Gastrocnemius medialis (tissue), 4 donors: ENCODE measurements around the gene GLIS2. TPM values are rescaled to one million over a fixed set of nuclear protein-coding genes. Genes with fewer than 3 reads are reported as not detected.

Experiments used
- ATAC-seq, 2 donors: fragments of 150-250 bp; one replicate each; pipeline ENCODE4 v1.9.1; 2016
- DNase-seq, 2 donors: peaks; one replicate each; pipeline ENCODE4 v3.0.0-alpha.2; 2019
- H3K27ac ChIP-seq, 4 donors: fragments of 200-600 bp; sonication (generic); 1 replicate in 1 of 4; 2 replicates in 3 of 4; pipeline ENCODE4 v1.5.1; 2016 to 2018; ENCODE audit warnings: mild to moderate bottlenecking in 2 of 4, moderate library complexity in 1 of 4
- H3K27me3 ChIP-seq, 3 donors: fragments of 200-600 bp; sonication (generic) in 2 of 3; 1 replicate in 1 of 3; 2 replicates in 2 of 3; pipeline versions ENCODE4 v1.5.1 to v1.6.0; 2016 to 2019; ENCODE audit warnings: mild to moderate bottlenecking in 1 of 3, moderate library complexity in 1 of 3
- H3K36me3 ChIP-seq, 2 donors: fragments of 200-600 bp; sonication (generic) in 1 of 2; one replicate each; pipeline ENCODE4 v1.5.1; 2017 to 2018
- H3K4me1 ChIP-seq, 2 donors: fragments of 200-600 bp; sonication (generic) in 1 of 2; one replicate each; pipeline ENCODE4 v1.5.1; 2016 to 2017; ENCODE audit warnings: mild to moderate bottlenecking in 2 of 2
- H3K4me3 ChIP-seq, 4 donors: fragments of 200-600 bp; sonication (generic) in 3 of 4; 1 replicate in 1 of 4; 2 replicates in 3 of 4; pipeline ENCODE4 v1.5.1; 2016 to 2019; ENCODE audit warnings: mild to moderate bottlenecking in 2 of 4
- H3K9me3 ChIP-seq, 3 donors: fragments of 200-600 bp; sonication (generic) in 2 of 3; 1 replicate in 1 of 3; 2 replicates in 2 of 3; pipeline ENCODE4 v1.5.1; 2016 to 2019
- POLR2A ChIP-seq, 2 donors: fragments of 450-650 bp; IDR thresholded peaks; one replicate each; pipeline ENCODE4 v1.6.1; 2017; ENCODE audit warnings: antibody characterized with exemption in 2 of 2, mild to moderate bottlenecking in 2 of 2, moderate library complexity in 2 of 2
- in situ Hi-C, 4 donors: fragments of 200-750 bp; cut with MboI; loops; one replicate each; pipeline versions ENCODE4 v1.15.0 to v1.8.0; 2017; ENCODE audit warnings: low sequenced_read_pairs in 4 of 4
- intact Hi-C: fragments of 100-400 bp; cut with DNase I; formaldehyde crosslinking; loops from one replicate; pipeline ENCODE4 v1.15.1; 2023; ENCODE audit warnings: low total_unique reads
- total RNA-seq, 4 donors: library from RNA; depleted of rRNA; stranded (reverse); fragments of >200 nt; gene quantifications; one replicate each; pipeline versions ENCODE4 v1.1.0 to v1.2.3, GENCODE V29; 2016
- TF ChIP-seq, protein P1 (sequence below), 5 experiments: fragments of 450-650 bp in 3 of 5; fragments of 200-600 bp in 2 of 5; sonication (generic) in 2 of 5; IDR thresholded peaks in 4 of 5; conservative IDR thresholded peaks in 1 of 5; 1 replicate in 4 of 5; 2 replicates in 1 of 5; pipeline ENCODE4 v1.5.1; 2016 to 2019; ENCODE audit warnings: antibody characterized with exemption in 5 of 5, mild to moderate bottlenecking in 3 of 5, moderate library complexity in 3 of 5

GLIS2 gene
- total RNA-seq, 4 donors from 2014 or later: 0.81 to 0.95 (median 0.95) TPM; not detected in 1

DNA sequence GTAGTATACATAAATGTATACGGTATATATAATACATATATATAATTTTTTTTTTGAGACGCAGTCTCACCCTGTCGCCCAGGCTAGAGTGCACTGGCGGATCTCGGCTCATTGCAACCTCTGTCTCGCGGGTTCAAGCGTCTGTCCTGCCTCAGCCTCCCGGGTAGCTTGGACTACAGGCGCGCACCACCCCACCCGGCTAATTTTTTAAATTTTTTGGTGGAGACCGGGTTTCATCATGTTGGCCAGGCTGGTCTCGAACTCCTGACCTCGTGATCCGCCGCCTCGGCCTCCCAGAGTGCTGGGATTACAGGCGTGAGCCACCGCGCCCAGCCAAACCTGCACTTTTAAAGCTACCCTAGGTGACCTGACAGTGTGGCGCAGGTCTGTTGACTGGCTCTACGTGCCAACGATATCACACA, 34.5 kb downstream of the GLIS2 start:
- in situ Hi-C loops: loop anchor here in 2 of 4 donors (10.0 kb wide), 1 partner anchor 64 kb away; the partner anchor contains the start of gene CORO7 (in 2 of the 2)

DNA sequence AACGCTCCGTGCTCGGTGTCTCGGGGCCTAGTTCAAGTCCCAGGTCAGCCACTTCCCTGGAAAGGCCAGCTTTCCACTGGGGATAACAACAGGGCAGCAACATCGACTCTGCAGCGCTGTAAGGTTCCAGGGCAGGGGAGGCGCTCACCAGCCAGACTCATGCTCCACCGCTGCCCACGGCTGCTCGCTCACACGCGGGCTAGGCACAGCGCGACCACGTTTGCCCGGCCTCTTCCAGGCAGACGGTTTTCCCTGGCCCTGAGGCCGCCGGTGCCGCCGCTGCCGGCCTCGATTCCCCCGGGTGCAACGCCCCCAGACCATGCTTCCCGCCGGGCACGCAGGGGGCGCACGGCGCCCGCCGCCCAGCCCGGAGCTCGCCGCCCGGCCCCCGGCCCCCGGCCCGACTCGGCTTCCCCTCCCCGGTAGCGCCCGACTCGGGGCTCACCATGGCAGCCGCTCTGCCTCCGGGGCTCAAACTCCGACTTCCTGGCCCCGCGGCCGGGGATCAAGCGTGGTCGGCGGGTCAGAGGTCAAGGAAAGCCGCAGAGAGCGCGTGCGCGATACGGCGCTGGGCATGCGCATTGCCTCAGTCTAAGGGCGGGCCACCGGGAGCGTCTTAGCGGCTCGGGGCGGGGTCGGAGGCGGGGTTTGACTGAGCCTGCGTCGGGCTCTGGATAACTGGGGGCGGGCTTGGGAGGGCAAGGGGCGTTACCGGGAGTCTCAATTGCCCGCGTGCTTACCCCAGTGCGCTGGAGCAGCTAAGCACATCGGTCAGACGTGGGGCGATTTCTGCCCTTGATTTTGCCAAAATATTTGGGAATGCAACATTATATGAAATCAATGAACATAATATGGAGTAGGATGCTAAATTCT, 35.2 kb downstream of the GLIS2 start, which contains the start of gene PAM16:
TSS of gene PAM16 (minus strand) at position 535 of the 873 bp plus-strand sequence. CDS start at position 448, 87 bp downstream.
- in situ Hi-C loops: loop anchor here in 2 of 4 donors (10.0 kb wide), 1 partner anchor 64 kb away; the partner anchor contains the start of gene CORO7 (in 2 of the 2)
- TF ChIP-seq, protein P1, sequence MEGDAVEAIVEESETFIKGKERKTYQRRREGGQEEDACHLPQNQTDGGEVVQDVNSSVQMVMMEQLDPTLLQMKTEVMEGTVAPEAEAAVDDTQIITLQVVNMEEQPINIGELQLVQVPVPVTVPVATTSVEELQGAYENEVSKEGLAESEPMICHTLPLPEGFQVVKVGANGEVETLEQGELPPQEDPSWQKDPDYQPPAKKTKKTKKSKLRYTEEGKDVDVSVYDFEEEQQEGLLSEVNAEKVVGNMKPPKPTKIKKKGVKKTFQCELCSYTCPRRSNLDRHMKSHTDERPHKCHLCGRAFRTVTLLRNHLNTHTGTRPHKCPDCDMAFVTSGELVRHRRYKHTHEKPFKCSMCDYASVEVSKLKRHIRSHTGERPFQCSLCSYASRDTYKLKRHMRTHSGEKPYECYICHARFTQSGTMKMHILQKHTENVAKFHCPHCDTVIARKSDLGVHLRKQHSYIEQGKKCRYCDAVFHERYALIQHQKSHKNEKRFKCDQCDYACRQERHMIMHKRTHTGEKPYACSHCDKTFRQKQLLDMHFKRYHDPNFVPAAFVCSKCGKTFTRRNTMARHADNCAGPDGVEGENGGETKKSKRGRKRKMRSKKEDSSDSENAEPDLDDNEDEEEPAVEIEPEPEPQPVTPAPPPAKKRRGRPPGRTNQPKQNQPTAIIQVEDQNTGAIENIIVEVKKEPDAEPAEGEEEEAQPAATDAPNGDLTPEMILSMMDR (IDR thresholded peaks at IDR 0.05 in 4 of 5, conservative IDR thresholded peaks at IDR 0.05 in 1 of 5): peak in 1 of 5 experiments; percentile 15
- peak; percentile 66 to 81 for TF ChIP-seq POLR2A (IDR thresholded peaks at IDR 0.05)
- H3K27ac ChIP-seq: peak within 1 kb of the TSS; percentile 85 to 97 (median 89)
- peak within 1 kb of the TSS; percentile 79 to 93 (median 86) for H3K4me3 ChIP-seq
- intact Hi-C loops: loop anchor here (2.0 to 5.0 kb wide), 2 partner anchors 20 to 66 kb away; partner anchors contain the start of genes CORO7 and VASN
- H3K9me3 ChIP-seq: no peaks in the 10 kb centered on the region
- H3K4me1 ChIP-seq: peaks cover 30 to 41% of the 10 kb centered on the region in 2 donors
- H3K36me3 ChIP-seq: no peaks in the 10 kb centered on the region
- DNase-seq: peak; percentile 92 to 93
- H3K27me3 ChIP-seq: no peaks in the 10 kb centered on the region
- ATAC-seq: peak; percentile 85

More for the DNA sequence above, 34.5 kb downstream of the GLIS2 start:
- DNase-seq (no peak), ATAC-seq (no peak)
- no peaks in the 10 kb centered on the region for H3K36me3 ChIP-seq
- H3K9me3 ChIP-seq: no peaks in the 10 kb centered on the region
- intact Hi-C loops: loop anchor here (2.0 to 5.0 kb wide), 2 partner anchors 20 to 67 kb away; partner anchors contain the start of genes CORO7 and VASN
- no peaks in the 10 kb centered on the region for H3K27me3 ChIP-seq
- TF ChIP-seq, protein P1 (IDR thresholded peaks at IDR 0.05 in 4 of 5, conservative IDR thresholded peaks at IDR 0.05 in 1 of 5): no peak
- TF ChIP-seq POLR2A (IDR thresholded peaks at IDR 0.05): no peak
- H3K4me1 ChIP-seq: peaks cover 37 to 48% of the 10 kb centered on the region in 2 donors
- peak overlapping the region; percentile 79 to 93 (median 86) for H3K4me3 ChIP-seq
- H3K27ac ChIP-seq: peak overlapping the region; percentile 85 to 97 (median 89)

DNA sequence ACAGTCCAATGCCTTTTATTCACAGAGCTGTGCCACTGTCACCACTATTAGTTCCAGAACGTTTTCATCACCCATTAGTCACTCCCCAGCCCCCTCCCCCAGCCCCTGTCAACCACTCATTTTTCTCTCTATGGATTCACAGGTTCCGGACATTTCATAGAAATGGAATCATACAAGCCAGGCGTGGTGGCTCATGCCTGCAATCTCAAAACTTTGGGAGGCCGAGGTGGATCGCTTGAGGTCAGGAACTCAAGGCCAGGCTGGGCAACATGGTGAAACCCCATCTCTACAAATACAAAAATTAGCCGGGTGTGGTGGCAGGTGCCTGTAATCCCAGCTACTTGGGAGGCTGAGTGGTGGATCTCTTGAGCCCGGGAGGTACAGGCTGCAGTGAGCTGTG, 36.0 kb downstream of the GLIS2 start:
- H3K36me3 ChIP-seq: no peaks in the 10 kb centered on the region
- intact Hi-C loops (loop anchor here (2.0 to 5.0 kb wide), 2 partner anchors 19 to 65 kb away; partner anchors contain the start of genes CORO7 and VASN), in situ Hi-C loops (loop anchor here in 2 of 4 donors (10.0 kb wide), 1 partner anchor 63 kb away; the partner anchor contains the start of gene CORO7 (in 2 of the 2))
- H3K4me1 ChIP-seq: peaks cover 27 to 33% of the 10 kb centered on the region in 2 donors
- H3K27ac ChIP-seq: peak overlapping the region in 3 of 4 donors; percentile 85 to 92 (median 86)
- TF ChIP-seq, protein P1 (IDR thresholded peaks at IDR 0.05 in 4 of 5, conservative IDR thresholded peaks at IDR 0.05 in 1 of 5): no peak
- no peak for TF ChIP-seq POLR2A (IDR thresholded peaks at IDR 0.05)
- no peak for ATAC-seq
- no peak for DNase-seq
- peak overlapping the region in 1 of 4 donors; percentile 79 for H3K4me3 ChIP-seq
- H3K27me3 ChIP-seq: no peaks in the 10 kb centered on the region
- H3K9me3 ChIP-seq: no peaks in the 10 kb centered on the region

DNA sequence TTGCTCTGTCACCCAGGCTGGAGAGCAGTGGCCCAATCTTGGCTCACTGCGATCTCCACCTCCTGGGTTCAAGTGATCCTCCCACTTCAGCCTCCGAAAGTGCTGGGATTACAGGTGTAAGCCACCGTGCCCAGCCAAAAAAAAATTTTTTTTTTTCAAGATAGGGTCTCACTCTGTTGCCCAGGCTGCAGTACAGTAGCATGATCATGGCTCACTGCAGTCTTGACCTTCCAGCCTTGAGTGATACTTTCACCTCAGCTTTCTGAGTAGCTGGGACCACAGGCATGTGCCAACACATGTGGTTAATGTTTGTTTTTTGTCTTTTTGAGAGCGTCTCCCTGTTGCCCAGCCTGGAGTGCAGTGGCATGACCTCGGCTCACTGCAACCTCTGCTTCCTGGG, 37.0 kb downstream of the GLIS2 start:
- Histone ChIP-seq H3K36me3 (no peaks in the 10 kb centered on the region), H3K4me3 (no peak overlapping the region), H3K27me3 (no peaks in the 10 kb centered on the region), H3K4me1 (peaks cover 18 to 25% of the 10 kb centered on the region in 2 donors), H3K9me3 (no peaks in the 10 kb centered on the region), H3K27ac (no peak overlapping the region)
- no peak for ATAC-seq
- intact Hi-C loops (loop anchor here (5.0 kb wide), 1 partner anchor 64 kb away; the partner anchor contains the start of gene CORO7), in situ Hi-C loops (loop anchor here in 2 of 4 donors (10.0 kb wide), 1 partner anchor 62 kb away; the partner anchor contains the start of gene CORO7 (in 2 of the 2))
- TF ChIP-seq POLR2A (IDR thresholded peaks at IDR 0.05): no peak
- TF ChIP-seq, protein P1 (IDR thresholded peaks at IDR 0.05 in 4 of 5, conservative IDR thresholded peaks at IDR 0.05 in 1 of 5): no peak
- DNase-seq: no peak
